ENCODE measurements around the gene ACTG2. TPM values are rescaled to one million over a fixed set of nuclear protein-coding genes. Genes with fewer than 3 reads are reported as not detected.

ACTG2 gene
- total RNA-seq, 4 donors from 2014 or later, result 0.51 to 8.5 (median 3.1) TPM

- TF ChIP-seq CTCF (IDR thresholded peaks at IDR 0.05; ENCODE audit: low read depth), result no peak
These were observed 68.5 kb downstream of the ACTG2 start for GRCh38 chr2:73961274-73961673.

- TF ChIP-seq CTCF (IDR thresholded peaks at IDR 0.05; ENCODE audit: low read depth), result no peak
These were observed 69.2 kb downstream of the ACTG2 start for GRCh38 chr2:73961823-73962615.

GRCh38 chr2:73962798-73963197, 70.0 kb downstream of the ACTG2 start:
- no peak for TF ChIP-seq CTCF (IDR thresholded peaks at IDR 0.05; ENCODE audit: low read depth)

- TF ChIP-seq CTCF (IDR thresholded peaks at IDR 0.05; ENCODE audit: low read depth), result no peak
These were observed 70.7 kb downstream of the ACTG2 start for GRCh38 chr2:73963385-73964120.

- TF ChIP-seq CTCF (IDR thresholded peaks at IDR 0.05; ENCODE audit: low read depth), result no peak
These were observed 71.4 kb downstream of the ACTG2 start for GRCh38 chr2:73964223-73964622.

- no peak for TF ChIP-seq CTCF (IDR thresholded peaks at IDR 0.05; ENCODE audit: low read depth)
These were observed 72.2 kb downstream of the ACTG2 start for GRCh38 chr2:73965053-73965452.

- TF ChIP-seq CTCF (IDR thresholded peaks at IDR 0.05; ENCODE audit: low read depth), result no peak
These were observed 75.6 kb downstream of the ACTG2 start for GRCh38 chr2:73968357-73968937.

All from subcutaneous adipose tissue (tissue), 4 donors.